GM13976 (cell line): ENCODE measurements around the gene EVC.

Source experiments
- DNase-seq: peaks from one replicate; pipeline ENCODE4 v3.0.0; 2012; ENCODE audit warnings: low spot score
- CTCF ChIP-seq: IDR thresholded peaks from 2 replicates; pipeline ENCODE4 v1.5.1; 2012; ENCODE audit warnings: borderline replicate concordance, mild to moderate bottlenecking; ENCODE audit not compliant: insufficient read depth; ENCODE audit errors: extremely low read depth, missing control alignments, control extremely low read depth
- in situ Hi-C: fragments of 300-500 bp; cut with MboI; formaldehyde crosslinking; loops from one replicate; pipeline ENCODE4 v1.12.0; 2022; ENCODE audit warnings: low sequenced_read_pairs, mixed read lengths, inconsistent platforms; ENCODE audit not compliant: unreplicated experiment

Gene EVC

GRCh38 chr4:5800496-5800895 is 89.5 kb downstream of the EVC start:
- no peak for TF ChIP-seq CTCF
- DNase-seq: no peak
- in situ Hi-C loops: no loop called here

DNA sequence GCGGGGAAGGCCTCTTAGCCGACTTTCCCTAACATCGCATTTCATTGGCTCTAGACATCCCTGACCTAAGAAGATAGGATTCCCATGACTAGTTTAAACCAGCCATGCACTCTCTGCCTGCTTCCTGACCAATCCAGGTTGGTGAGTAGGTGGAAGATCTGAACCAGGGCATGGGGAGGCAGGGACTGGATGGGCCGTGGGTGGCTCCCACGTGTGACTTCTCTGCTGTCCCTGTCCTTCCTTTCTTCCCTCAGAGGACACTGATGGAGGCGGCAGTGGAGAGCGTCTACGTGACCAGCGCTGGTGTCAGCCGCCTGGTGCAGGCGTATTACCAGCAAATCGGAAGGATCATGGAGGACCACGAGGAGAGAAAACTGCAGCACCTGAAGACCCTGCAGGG is 90.7 kb downstream of the EVC start:
- in situ Hi-C loops: no loop called here
- DNase-seq: no peak
- no peak for TF ChIP-seq CTCF

GRCh38 chr4:5802565-5802964 is 91.6 kb downstream of the EVC start:
- DNase-seq: no peak
- TF ChIP-seq CTCF: no peak
- in situ Hi-C loops: no loop called here

GRCh38 chr4:5804656-5805055 is 93.7 kb downstream of the EVC start:
- DNase-seq: no peak
- no peak for TF ChIP-seq CTCF
- in situ Hi-C loops: no loop called here

DNA sequence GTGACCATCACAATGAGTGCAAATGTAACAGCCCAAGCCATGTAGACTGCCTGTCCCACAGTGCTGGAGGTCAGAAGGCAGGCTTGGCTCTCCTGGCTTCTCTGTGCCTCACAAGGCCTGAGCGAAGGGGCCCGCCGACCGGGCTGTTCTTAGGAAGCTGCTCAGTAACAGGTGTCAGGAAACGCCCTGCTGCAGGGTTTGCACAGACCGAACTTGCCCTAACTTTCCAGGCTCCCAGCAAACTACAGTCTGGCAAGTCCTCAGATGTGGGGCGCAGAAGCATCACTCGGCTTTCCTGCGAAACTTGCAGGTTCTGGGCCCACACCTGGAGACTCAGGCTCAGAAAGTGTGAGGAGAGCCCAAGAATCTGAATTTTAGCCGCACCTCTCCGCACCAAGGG is 94.3 kb downstream of the EVC start:
- no peak for DNase-seq
- in situ Hi-C loops: no loop called here
- TF ChIP-seq CTCF: no peak

GRCh38 chr4:5808081-5808741 is 97.2 kb downstream of the EVC start:
- TF ChIP-seq CTCF: no peak
- in situ Hi-C loops: no loop called here
- DNase-seq: no peak
